Measurements from ENCODE around the gene NT5C3B.

Gene NT5C3B

DNA sequence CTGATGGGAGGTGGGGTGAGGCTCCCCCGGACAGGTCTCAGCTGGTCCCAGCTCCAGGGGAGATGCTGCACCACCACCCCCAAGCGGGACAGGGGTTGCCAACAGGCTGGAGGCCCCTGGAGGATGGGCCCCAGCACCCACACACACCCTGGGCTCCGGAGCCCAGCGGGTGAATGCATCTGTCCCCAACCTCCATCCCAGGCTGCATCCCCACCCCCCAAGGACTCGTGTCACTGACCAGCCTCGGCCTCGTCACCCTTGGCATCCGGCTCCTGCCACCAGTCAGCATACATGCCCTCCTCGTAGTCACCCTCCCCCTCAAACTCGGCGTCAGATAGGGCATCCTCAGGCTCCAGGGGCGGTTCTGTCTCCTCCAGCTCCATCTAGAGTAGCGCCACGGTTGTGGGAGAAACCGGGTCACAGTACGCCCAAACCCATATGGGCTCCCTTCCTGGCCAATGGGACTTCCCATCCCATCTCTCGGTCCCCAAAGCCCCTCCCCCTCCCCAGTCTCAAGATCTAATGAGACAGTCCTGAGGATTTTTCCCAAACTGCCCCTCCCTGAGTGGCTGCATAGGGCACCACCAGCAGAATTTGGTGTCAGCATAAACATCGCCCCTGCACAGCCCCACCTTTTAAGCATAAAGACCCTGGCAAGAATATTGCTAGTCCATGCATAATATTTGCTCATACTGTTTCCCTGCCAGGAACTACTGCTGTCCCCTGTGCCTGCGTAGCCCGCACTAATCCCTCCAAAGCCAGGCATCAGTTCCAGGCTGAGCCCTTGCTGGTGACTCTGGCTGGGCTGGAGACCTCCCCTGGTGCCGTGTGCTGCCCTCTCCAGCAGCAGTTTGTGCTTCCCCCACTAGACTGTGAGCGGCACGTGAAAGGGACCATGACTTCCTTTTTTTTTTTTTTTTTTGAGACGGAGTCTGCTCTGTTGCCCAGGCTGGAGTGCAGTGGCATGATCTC is 32.7 kb downstream of the NT5C3B start:
- no peak overlapping the region for H3K9ac ChIP-seq (ENCODE audit: low read depth, low read length)
- no peak overlapping the region for H3K27ac ChIP-seq (ENCODE audit: low read length)
- H3K36me3 ChIP-seq (ENCODE audit: insufficient read depth, low read depth, low read length), result peaks cover 11% of the 10 kb centered on the region
- peaks cover 6% of the 10 kb centered on the region; the same call in 1 of the 2 replicates for H3K4me1 ChIP-seq (ENCODE audit: insufficient read depth, low read length)
- no peaks in the 10 kb centered on the region for H3K9me3 ChIP-seq (ENCODE audit: insufficient read depth, low read depth, low read length)
- H3K27me3 ChIP-seq (ENCODE audit: insufficient read depth, low read length), result no peaks in the 10 kb centered on the region
- no peak overlapping the region for H3K4me3 ChIP-seq (ENCODE audit: low read length)

- Histone ChIP-seq H3K9ac (ENCODE audit: low read depth, low read length) (peak overlapping the region; percentile 20; the same call in 1 of the 2 replicates), H3K4me1 (ENCODE audit: insufficient read depth, low read length) (peaks cover 6% of the 10 kb centered on the region; the same call in 1 of the 2 replicates), H3K9me3 (ENCODE audit: insufficient read depth, low read depth, low read length) (no peaks in the 10 kb centered on the region), H3K27ac (ENCODE audit: low read length) (no peak overlapping the region), H3K36me3 (ENCODE audit: insufficient read depth, low read depth, low read length) (peaks cover 10% of the 10 kb centered on the region; the same call in 1 of the 2 replicates), H3K4me3 (ENCODE audit: low read length) (peak overlapping the region; percentile 37; the same call in 1 of the 2 replicates), H3K27me3 (ENCODE audit: insufficient read depth, low read length) (no peaks in the 10 kb centered on the region)
Measured at GRCh38 chr17:41801374-41802271, 34.4 kb downstream of the NT5C3B start.

- H3K36me3 ChIP-seq (ENCODE audit: insufficient read depth, low read depth, low read length), result peaks cover 5% of the 10 kb centered on the region; the same call in 1 of the 2 replicates
- peak overlapping the region; percentile 20; the same call in 1 of the 2 replicates for H3K9ac ChIP-seq (ENCODE audit: low read depth, low read length)
- H3K4me1 ChIP-seq (ENCODE audit: insufficient read depth, low read length), result peaks cover 6% of the 10 kb centered on the region; the same call in 1 of the 2 replicates
- no peak overlapping the region for H3K27ac ChIP-seq (ENCODE audit: low read length)
- peak overlapping the region; percentile 40; the same call in 1 of the 2 replicates for H3K4me3 ChIP-seq (ENCODE audit: low read length)
- peaks cover 6% of the 10 kb centered on the region; the same call in 1 of the 2 replicates for H3K27me3 ChIP-seq (ENCODE audit: insufficient read depth, low read length)
- no peaks in the 10 kb centered on the region for H3K9me3 ChIP-seq (ENCODE audit: insufficient read depth, low read depth, low read length)
Measured at GRCh38 chr17:41800601-41801373, 35.2 kb downstream of the NT5C3B start.

GRCh38 chr17:41799366-41799765 is 36.7 kb downstream of the NT5C3B start:
- H3K4me3 ChIP-seq (ENCODE audit: low read length), result no peak overlapping the region
- no peaks in the 10 kb centered on the region for H3K36me3 ChIP-seq (ENCODE audit: insufficient read depth, low read depth, low read length)
- H3K4me1 ChIP-seq (ENCODE audit: insufficient read depth, low read length), result peaks cover 9% of the 10 kb centered on the region
- peaks cover 18% of the 10 kb centered on the region; the same call in 1 of the 2 replicates for H3K27me3 ChIP-seq (ENCODE audit: insufficient read depth, low read length)
- H3K9ac ChIP-seq (ENCODE audit: low read depth, low read length), result no peak overlapping the region
- H3K27ac ChIP-seq (ENCODE audit: low read length), result no peak overlapping the region
- no peaks in the 10 kb centered on the region for H3K9me3 ChIP-seq (ENCODE audit: insufficient read depth, low read depth, low read length)

DNA sequence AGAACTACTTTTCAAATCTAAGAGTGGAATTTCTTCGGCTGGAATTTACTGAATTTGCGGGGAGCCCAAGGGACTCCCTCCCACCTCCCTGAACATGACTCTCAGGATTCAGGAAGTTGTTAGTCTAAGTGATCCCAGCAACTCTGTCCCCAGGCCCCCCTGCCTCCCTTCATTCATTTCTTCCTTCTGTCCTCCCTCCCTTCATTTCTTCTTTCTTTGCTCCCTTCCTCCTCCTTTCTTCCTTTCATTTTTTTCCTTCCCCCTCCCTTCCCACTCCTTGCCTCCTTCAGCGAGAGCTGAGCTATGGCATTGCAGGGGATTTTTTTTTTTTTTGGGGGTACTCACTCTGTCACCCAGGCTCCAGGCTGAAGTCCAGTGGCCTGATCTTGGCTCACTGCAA is 38.7 kb downstream of the NT5C3B start:
- no peaks in the 10 kb centered on the region for H3K9me3 ChIP-seq (ENCODE audit: insufficient read depth, low read depth, low read length)
- no peak overlapping the region for H3K27ac ChIP-seq (ENCODE audit: low read length)
- peaks cover 29% of the 10 kb centered on the region for H3K4me1 ChIP-seq (ENCODE audit: insufficient read depth, low read length)
- H3K27me3 ChIP-seq (ENCODE audit: insufficient read depth, low read length), result peaks cover 31% of the 10 kb centered on the region
- H3K36me3 ChIP-seq (ENCODE audit: insufficient read depth, low read depth, low read length), result no peaks in the 10 kb centered on the region
- H3K9ac ChIP-seq (ENCODE audit: low read depth, low read length), result no peak overlapping the region
- H3K4me3 ChIP-seq (ENCODE audit: low read length), result no peak overlapping the region

GRCh38 chr17:41796121-41796895 is 39.7 kb downstream of the NT5C3B start:
- Histone ChIP-seq H3K9me3 (ENCODE audit: insufficient read depth, low read depth, low read length) (no peaks in the 10 kb centered on the region), H3K36me3 (ENCODE audit: insufficient read depth, low read depth, low read length) (no peaks in the 10 kb centered on the region), H3K27ac (ENCODE audit: low read length) (no peak overlapping the region), H3K9ac (ENCODE audit: low read depth, low read length) (no peak overlapping the region), H3K27me3 (ENCODE audit: insufficient read depth, low read length) (peaks cover 40% of the 10 kb centered on the region), H3K4me1 (ENCODE audit: insufficient read depth, low read length) (peaks cover 28% of the 10 kb centered on the region), H3K4me3 (ENCODE audit: low read length) (no peak overlapping the region)

DNA sequence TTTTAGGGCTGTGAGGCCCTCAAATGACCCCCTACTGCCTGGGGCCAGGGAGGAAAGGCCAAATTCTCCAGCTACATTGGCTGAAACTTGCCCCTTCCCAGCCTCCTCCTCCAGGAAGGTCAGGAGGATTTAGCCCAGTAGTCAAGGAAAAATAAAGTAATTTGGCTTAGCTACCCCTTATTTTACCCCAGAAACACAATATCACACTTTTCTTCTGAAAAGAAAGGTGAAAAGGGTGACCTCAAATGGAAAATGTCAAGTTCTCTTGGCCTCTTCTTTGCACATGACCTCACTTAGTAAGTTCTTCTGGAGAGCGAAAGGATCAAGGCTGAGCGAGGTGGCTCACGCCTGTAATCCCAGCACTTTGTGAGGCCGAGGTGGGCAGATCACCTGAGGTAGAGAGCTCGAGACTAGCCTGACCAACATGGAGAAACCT is 41.5 kb downstream of the NT5C3B start:
- no peaks in the 10 kb centered on the region for H3K9me3 ChIP-seq (ENCODE audit: insufficient read depth, low read depth, low read length)
- H3K4me1 ChIP-seq (ENCODE audit: insufficient read depth, low read length), result peaks cover 23% of the 10 kb centered on the region
- H3K27me3 ChIP-seq (ENCODE audit: insufficient read depth, low read length), result peaks cover 45% of the 10 kb centered on the region
- no peak overlapping the region for H3K27ac ChIP-seq (ENCODE audit: low read length)
- no peak overlapping the region for H3K4me3 ChIP-seq (ENCODE audit: low read length)
- H3K9ac ChIP-seq (ENCODE audit: low read depth, low read length), result no peak overlapping the region
- H3K36me3 ChIP-seq (ENCODE audit: insufficient read depth, low read depth, low read length), result no peaks in the 10 kb centered on the region

GRCh38 chr17:41793784-41794539 is 42.1 kb downstream of the NT5C3B start:
- Histone ChIP-seq H3K4me3 (ENCODE audit: low read length) (peak overlapping the region; percentile 54; the same call in 1 of the 2 replicates), H3K9me3 (ENCODE audit: insufficient read depth, low read depth, low read length) (no peaks in the 10 kb centered on the region), H3K9ac (ENCODE audit: low read depth, low read length) (peak overlapping the region; percentile 38; the same call in 1 of the 2 replicates), H3K4me1 (ENCODE audit: insufficient read depth, low read length) (peaks cover 23% of the 10 kb centered on the region), H3K36me3 (ENCODE audit: insufficient read depth, low read depth, low read length) (no peaks in the 10 kb centered on the region), H3K27me3 (ENCODE audit: insufficient read depth, low read length) (peaks cover 49% of the 10 kb centered on the region), H3K27ac (ENCODE audit: low read length) (no peak overlapping the region)

GRCh38 chr17:41792845-41793783 is 42.9 kb downstream of the NT5C3B start:
- peaks cover 54% of the 10 kb centered on the region for H3K27me3 ChIP-seq (ENCODE audit: insufficient read depth, low read length)
- H3K4me3 ChIP-seq (ENCODE audit: low read length), result peak overlapping the region; percentile 54
- H3K9ac ChIP-seq (ENCODE audit: low read depth, low read length), result peak overlapping the region; percentile 38; the same call in 1 of the 2 replicates
- H3K9me3 ChIP-seq (ENCODE audit: insufficient read depth, low read depth, low read length), result no peaks in the 10 kb centered on the region
- H3K4me1 ChIP-seq (ENCODE audit: insufficient read depth, low read length), result peaks cover 23% of the 10 kb centered on the region
- H3K27ac ChIP-seq (ENCODE audit: low read length), result no peak overlapping the region
- H3K36me3 ChIP-seq (ENCODE audit: insufficient read depth, low read depth, low read length), result no peaks in the 10 kb centered on the region
